Thyroid gland (tissue), 4 donors: ENCODE data around the gene SLMAP. TPM values are rescaled to one million over a fixed set of nuclear protein-coding genes. Genes with fewer than 3 reads are reported as not detected.

Experiments used
- DNase-seq, 2 donors: peaks; one replicate each; pipeline ENCODE4 v3.0.0-alpha.2; 2019
- H3K27ac ChIP-seq, 3 donors: fragments of 200-600 bp; sonication (generic); 1 replicate in 2 of 3; 2 replicates in 1 of 3; pipeline ENCODE4 v1.5.1; 2016 to 2019; ENCODE audit warnings: mild to moderate bottlenecking in 1 of 3, moderate library complexity in 1 of 3
- H3K27me3 ChIP-seq: fragments of 200-600 bp; sonication (generic); one replicate; pipeline ENCODE4 v1.5.1; 2019
- H3K36me3 ChIP-seq, 2 donors: fragments of 200-600 bp; sonication (generic); one replicate each; pipeline ENCODE4 v1.5.1; 2016 to 2019
- H3K4me1 ChIP-seq, 2 donors: fragments of 200-600 bp; sonication (generic); one replicate each; pipeline ENCODE4 v1.5.1; 2017 to 2019
- H3K4me3 ChIP-seq, 3 donors: fragments of 200-600 bp; sonication (generic); replicated peaks in 1 of 3; 1 replicate in 2 of 3; 2 replicates in 1 of 3; pipeline ENCODE4 v1.5.1; 2016; ENCODE audit warnings: mild to moderate bottlenecking in 1 of 3
- H3K9me3 ChIP-seq: fragments of 200-600 bp; sonication (generic); one replicate; pipeline ENCODE4 v1.5.1; 2017
- POLR2A ChIP-seq, 2 donors: fragments of 450-650 bp; IDR thresholded peaks; one replicate each; pipeline ENCODE4 v1.6.1; 2017; ENCODE audit warnings: antibody characterized with exemption in 2 of 2, mild to moderate bottlenecking in 2 of 2, moderate library complexity in 1 of 2
- WGBS, 2 donors: methylation state at CpG; one replicate each; pipeline ENCODE4 v1.1.5; 2017; 5-methylcytosine and 5-hydroxymethylcytosine counted together
- intact Hi-C: fragments of 100-400 bp; cut with DNase I; formaldehyde crosslinking; loops from one replicate; pipeline ENCODE4 v1.15.1; 2023
- total RNA-seq, 4 donors: library from RNA; depleted of rRNA; stranded (reverse); fragments of >200 nt; gene quantifications; one replicate each; pipeline ENCODE4 v1.2.3, GENCODE V29; 2016
- TF ChIP-seq, protein P1 (sequence below), 6 experiments: fragments of 200-600 bp in 3 of 6; fragments of 450-650 bp in 3 of 6; sonication (generic) in 3 of 6; IDR thresholded peaks; one replicate each; pipeline ENCODE4 v1.5.1; 2016 to 2019; ENCODE audit warnings: antibody characterized with exemption in 6 of 6, mild to moderate bottlenecking in 2 of 6, inconsistent platforms in 1 of 6, moderate library complexity in 1 of 6

The SLMAP gene, protein sequence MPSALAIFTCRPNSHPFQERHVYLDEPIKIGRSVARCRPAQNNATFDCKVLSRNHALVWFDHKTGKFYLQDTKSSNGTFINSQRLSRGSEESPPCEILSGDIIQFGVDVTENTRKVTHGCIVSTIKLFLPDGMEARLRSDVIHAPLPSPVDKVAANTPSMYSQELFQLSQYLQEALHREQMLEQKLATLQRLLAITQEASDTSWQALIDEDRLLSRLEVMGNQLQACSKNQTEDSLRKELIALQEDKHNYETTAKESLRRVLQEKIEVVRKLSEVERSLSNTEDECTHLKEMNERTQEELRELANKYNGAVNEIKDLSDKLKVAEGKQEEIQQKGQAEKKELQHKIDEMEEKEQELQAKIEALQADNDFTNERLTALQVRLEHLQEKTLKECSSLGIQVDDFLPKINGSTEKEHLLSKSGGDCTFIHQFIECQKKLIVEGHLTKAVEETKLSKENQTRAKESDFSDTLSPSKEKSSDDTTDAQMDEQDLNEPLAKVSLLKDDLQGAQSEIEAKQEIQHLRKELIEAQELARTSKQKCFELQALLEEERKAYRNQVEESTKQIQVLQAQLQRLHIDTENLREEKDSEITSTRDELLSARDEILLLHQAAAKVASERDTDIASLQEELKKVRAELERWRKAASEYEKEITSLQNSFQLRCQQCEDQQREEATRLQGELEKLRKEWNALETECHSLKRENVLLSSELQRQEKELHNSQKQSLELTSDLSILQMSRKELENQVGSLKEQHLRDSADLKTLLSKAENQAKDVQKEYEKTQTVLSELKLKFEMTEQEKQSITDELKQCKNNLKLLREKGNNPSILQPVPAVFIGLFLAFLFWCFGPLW
- total RNA-seq = 10 to 100 TPM; 79.7 to 89.4 (median 83.4) TPM

DNA sequence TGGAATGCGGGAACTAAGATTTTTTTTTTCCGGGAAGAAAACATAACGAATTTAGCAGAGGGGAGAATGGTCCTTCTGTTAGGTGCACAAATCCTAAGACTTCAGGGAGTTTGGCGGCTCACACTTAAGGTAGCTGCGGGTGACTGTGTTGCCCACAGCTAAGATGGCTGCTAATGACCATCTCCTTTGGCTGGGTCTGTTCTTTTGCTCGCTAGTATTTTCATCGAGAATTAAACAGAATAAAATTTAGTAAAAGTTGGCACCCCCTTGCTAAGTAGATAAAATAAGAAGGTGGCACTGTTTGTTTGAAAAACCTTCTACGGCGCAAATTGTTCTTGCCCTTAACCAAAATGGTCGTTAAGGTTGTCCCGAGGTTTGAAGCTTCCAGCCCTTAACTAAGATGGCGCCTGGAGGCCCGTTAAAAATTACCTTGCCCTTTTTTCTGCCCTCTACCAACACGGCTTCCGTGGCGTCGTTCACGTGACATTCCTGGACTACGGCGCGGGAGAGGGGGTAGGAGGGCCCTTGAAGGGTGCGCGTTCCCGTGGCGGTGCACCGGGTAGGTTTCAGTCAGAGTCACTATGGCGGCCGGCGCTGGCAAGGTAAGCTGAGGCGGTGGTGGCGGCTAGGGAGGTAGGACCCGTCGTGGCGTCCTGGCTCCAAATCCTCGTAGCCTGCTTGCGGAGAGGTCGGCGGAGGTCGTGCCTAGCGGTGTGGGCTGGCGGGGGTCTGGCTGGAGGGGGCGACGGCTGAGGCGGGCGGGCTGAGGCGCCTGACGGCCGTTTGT is at the start of gene SLMAP:
SLMAP (plus strand) TSS at position 569 of the 787 bp plus-strand sequence. CDS start 1,343 bp downstream, outside the sequence.
- Histone ChIP-seq H3K27ac (peak within 1 kb of the TSS; percentile 87 to 95 (median 89)), H3K36me3 (no peaks in the 10 kb centered on the region), H3K4me3 (peak within 1 kb of the TSS; percentile 80 to 99 (median 95)), H3K4me1 (peaks cover 24 to 29% of the 10 kb centered on the region in 2 donors), H3K27me3 (no peaks in the 10 kb centered on the region), H3K9me3 (no peaks in the 10 kb centered on the region)
- WGBS, 2 donors = 0% methylated on average over 21 to 38 of the region's 48 CpGs
- TF ChIP-seq, protein P1, sequence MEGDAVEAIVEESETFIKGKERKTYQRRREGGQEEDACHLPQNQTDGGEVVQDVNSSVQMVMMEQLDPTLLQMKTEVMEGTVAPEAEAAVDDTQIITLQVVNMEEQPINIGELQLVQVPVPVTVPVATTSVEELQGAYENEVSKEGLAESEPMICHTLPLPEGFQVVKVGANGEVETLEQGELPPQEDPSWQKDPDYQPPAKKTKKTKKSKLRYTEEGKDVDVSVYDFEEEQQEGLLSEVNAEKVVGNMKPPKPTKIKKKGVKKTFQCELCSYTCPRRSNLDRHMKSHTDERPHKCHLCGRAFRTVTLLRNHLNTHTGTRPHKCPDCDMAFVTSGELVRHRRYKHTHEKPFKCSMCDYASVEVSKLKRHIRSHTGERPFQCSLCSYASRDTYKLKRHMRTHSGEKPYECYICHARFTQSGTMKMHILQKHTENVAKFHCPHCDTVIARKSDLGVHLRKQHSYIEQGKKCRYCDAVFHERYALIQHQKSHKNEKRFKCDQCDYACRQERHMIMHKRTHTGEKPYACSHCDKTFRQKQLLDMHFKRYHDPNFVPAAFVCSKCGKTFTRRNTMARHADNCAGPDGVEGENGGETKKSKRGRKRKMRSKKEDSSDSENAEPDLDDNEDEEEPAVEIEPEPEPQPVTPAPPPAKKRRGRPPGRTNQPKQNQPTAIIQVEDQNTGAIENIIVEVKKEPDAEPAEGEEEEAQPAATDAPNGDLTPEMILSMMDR (IDR thresholded peaks at IDR 0.05) = no peak
- TF ChIP-seq POLR2A (IDR thresholded peaks at IDR 0.05) = peak; percentile 62 to 90
- DNase-seq = peak; percentile 97 to 99
- intact Hi-C loops = loop anchor here (10.0 kb wide), 1 partner anchor 201 kb away; the partner anchor contains the start of gene PDE12

DNA sequence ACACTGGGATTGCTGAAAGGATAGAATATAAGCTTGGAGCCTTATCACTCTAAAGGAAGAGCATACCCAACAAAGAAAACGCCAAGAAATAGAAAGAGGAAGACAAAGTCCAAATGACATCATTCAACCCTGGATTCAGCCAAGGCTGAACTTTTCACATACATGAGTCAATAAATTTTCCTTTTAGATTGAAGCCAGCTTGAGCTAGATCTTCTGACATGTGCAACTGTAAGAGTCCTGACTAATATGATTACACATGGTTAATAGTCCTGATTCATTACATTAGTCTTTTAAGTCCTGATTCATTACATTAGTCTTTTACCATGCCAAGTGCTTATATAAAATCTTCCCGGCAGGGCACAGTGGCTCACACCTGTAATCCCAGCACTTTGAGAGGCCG is 49.6 kb upstream of the SLMAP start:
- Histone ChIP-seq H3K27ac (no peak overlapping the region), H3K27me3 (no peaks in the 10 kb centered on the region), H3K4me3 (no peak overlapping the region), H3K4me1 (peaks cover 6 to 10% of the 10 kb centered on the region in 2 donors), H3K36me3 (no peaks in the 10 kb centered on the region), H3K9me3 (no peaks in the 10 kb centered on the region)
- intact Hi-C loops = no loop called here
- no peak for DNase-seq
- 86 to 90% methylated on average over 3 of the region's 3 CpGs for WGBS, 2 donors
- TF ChIP-seq POLR2A (IDR thresholded peaks at IDR 0.05) = no peak
- TF ChIP-seq, protein P1 (IDR thresholded peaks at IDR 0.05) = no peak

DNA sequence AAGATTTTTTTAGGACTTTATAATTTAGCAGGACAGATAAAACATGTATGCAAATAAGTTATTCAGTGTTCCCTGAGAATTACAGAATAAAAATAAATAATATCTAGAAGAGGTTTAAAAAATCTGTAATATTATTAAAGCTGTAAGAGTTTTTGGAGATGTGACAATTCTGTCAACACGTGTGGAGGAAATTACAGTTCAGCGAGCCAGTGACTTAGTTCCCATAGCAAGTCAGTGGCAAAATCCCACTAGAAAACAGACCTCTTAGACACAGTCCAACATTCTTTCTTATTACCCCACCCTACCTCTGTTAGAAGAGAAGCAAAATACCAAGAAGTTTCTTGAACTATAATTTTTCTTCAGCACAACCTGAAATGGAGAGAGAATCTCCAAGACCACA is 47.1 kb upstream of the SLMAP start:
- Histone ChIP-seq H3K4me3 (no peak overlapping the region), H3K36me3 (no peaks in the 10 kb centered on the region), H3K9me3 (no peaks in the 10 kb centered on the region), H3K27me3 (no peaks in the 10 kb centered on the region), H3K4me1 (peaks cover 6 to 10% of the 10 kb centered on the region in 2 donors), H3K27ac (peak overlapping the region in 2 of 3 donors; percentile 35 to 63)
- intact Hi-C loops = no loop called here
- TF ChIP-seq, protein P1 (IDR thresholded peaks at IDR 0.05) = no peak
- no peak for TF ChIP-seq POLR2A (IDR thresholded peaks at IDR 0.05)
- no peak for DNase-seq
- 21 to 32% methylated on average over 2 of the region's 2 CpGs for WGBS, 2 donors

DNA sequence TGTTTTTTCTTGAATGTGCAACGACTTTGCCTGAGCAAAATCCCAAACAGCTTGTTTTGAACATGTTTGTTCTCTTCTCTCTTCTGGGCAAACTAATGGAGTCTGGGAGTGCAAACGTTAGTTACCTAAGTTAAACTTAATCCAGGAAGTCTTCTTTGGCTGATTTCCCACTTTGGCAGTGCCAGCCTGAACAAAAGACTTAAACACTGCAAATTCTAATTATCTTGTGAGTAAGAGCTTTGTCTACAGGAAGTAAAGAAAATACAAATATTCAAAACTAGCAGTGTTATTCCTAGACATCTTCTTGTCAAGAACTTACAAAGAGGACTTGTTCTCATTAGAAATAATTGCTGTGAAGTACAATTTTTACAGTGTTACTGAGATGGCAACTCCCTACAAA is 46.5 kb upstream of the SLMAP start:
- intact Hi-C loops = no loop called here
- Histone ChIP-seq H3K36me3 (no peaks in the 10 kb centered on the region), H3K4me1 (peaks cover 6 to 10% of the 10 kb centered on the region in 2 donors), H3K4me3 (no peak overlapping the region), H3K27me3 (no peaks in the 10 kb centered on the region), H3K9me3 (no peaks in the 10 kb centered on the region), H3K27ac (peak overlapping the region in 2 of 3 donors; percentile 35 to 63)
- WGBS, 2 donors = 12% methylated on average over 2 of the region's 2 CpGs
- TF ChIP-seq, protein P1 (IDR thresholded peaks at IDR 0.05) = no peak
- TF ChIP-seq POLR2A (IDR thresholded peaks at IDR 0.05) = no peak
- DNase-seq = no peak
